Epithelial cell of proximal tubule (primary cell): ENCODE measurements around the gene TEFM. TPM values are rescaled to one million over a fixed set of nuclear protein-coding genes. Genes with fewer than 3 reads are reported as not detected.
A peak's percentile ranks its signal among the peaks of the same experiment; 100 is the strongest.

Experiments
- DNase-seq: peaks from one replicate; pipeline ENCODE4 v3.0.0-alpha.2; 2011; ENCODE audit warnings: low read depth
- H3K4me3 ChIP-seq: 2 replicates; pipeline ENCODE4 v1.5.1; 2011; ENCODE audit warnings: low read depth, mild to moderate bottlenecking, low read length
- total RNA-seq: library from RNA; depleted of rRNA; stranded (reverse); fragments of >200 nt; gene quantifications from 2 replicates; pipeline ENCODE4 v1.2.3, GENCODE V29; 2015
- TF ChIP-seq, protein P1 (sequence below): conservative IDR thresholded peaks from 2 replicates; pipeline ENCODE4 v1.5.1; 2012; ENCODE audit warnings: low read depth, mild to moderate bottlenecking, low read length

The TEFM gene, protein sequence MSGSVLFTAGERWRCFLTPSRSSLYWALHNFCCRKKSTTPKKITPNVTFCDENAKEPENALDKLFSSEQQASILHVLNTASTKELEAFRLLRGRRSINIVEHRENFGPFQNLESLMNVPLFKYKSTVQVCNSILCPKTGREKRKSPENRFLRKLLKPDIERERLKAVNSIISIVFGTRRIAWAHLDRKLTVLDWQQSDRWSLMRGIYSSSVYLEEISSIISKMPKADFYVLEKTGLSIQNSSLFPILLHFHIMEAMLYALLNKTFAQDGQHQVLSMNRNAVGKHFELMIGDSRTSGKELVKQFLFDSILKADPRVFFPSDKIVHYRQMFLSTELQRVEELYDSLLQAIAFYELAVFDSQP
- total RNA-seq = 7.8 and 14.5 TPM in 2 replicates

DNA sequence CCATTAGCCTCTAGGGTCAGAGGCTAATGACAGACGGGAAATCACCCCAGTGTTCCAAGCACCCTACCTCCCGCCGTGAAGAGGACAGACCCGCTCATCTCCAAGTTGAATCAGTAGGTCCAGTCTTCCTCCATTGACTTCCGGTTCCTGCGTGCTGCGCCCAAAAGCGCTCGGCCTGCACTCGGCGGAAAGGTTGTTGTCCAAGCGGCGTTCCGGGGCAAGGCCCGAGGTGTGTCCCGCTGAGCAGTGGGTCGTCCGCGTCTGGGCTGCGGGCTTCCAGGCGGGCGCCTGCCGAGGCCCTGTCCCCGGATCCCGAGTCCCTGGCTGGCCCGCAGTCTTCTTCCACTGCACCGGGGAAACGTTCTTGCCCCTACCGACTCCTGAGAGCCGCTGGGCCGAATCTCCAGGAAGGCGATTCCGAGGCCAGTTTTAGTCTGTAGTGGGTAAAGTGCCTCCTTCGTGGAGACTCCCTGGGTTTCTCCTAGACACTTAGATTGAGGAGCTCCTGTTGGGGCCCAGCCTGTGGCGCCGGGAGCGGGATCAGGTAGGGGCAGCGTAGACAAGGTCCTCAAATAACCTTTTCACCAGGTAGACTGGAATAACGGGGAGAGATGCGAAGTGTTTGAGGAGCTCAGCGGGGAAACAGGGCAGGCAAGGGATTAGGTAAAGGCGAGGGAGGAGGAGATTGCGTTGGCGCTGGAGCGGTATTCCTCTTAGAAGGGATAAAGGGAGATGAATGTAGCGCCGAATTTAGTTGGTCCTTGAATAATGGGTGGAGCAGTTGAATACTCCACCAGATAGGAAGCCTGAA lies at the start of gene TEFM:
TEFM (minus strand) TSS at position 138 of the 811 bp plus-strand sequence; CDS start at position 98, 40 bp downstream.
- peak; percentile 64 for DNase-seq
- peak within 1 kb of the TSS; percentile 99 for H3K4me3 ChIP-seq
- TF ChIP-seq, protein P1, sequence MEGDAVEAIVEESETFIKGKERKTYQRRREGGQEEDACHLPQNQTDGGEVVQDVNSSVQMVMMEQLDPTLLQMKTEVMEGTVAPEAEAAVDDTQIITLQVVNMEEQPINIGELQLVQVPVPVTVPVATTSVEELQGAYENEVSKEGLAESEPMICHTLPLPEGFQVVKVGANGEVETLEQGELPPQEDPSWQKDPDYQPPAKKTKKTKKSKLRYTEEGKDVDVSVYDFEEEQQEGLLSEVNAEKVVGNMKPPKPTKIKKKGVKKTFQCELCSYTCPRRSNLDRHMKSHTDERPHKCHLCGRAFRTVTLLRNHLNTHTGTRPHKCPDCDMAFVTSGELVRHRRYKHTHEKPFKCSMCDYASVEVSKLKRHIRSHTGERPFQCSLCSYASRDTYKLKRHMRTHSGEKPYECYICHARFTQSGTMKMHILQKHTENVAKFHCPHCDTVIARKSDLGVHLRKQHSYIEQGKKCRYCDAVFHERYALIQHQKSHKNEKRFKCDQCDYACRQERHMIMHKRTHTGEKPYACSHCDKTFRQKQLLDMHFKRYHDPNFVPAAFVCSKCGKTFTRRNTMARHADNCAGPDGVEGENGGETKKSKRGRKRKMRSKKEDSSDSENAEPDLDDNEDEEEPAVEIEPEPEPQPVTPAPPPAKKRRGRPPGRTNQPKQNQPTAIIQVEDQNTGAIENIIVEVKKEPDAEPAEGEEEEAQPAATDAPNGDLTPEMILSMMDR = no peak

DNA sequence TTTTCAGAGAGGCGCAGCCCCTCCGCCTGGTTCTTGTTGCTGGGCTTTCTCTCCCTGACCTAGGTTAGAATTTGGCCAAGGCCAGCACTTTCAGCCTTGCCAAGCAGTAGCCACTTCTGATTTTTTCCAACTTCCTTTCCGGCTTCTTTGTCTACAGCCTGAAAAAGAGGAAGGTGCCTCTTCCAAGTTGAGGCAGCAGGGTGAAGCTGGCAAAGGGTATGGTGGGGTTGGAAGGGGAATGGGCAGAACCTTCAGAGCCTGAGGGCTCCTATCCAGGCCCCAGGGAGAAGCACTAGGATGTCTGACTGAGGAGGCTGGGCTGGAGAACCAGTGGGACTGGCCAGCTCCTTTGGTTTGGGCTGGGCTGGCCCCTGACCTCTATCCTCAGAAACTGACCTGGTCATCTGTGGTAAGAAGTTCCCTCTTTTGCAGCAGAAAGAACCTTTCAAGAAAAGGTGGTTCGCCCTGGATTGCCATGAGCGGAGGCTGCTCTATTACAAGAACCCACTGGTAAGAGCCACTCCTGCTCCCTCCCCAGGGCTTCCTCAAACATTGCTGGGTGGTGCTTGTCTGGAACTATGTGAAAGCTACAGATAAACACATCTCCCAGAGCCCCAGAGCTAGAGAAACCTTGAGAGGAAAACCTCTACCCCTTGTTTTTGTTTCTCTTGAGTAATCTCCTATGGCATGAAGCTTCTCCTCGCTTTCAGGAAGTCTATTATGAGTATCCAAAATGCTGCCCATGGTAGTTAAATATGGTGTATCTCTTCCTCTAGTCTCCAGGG lies 48.2 kb upstream of the TEFM start:
- no peak overlapping the region for H3K4me3 ChIP-seq
- TF ChIP-seq, protein P1 = no peak
- no peak for DNase-seq

DNA sequence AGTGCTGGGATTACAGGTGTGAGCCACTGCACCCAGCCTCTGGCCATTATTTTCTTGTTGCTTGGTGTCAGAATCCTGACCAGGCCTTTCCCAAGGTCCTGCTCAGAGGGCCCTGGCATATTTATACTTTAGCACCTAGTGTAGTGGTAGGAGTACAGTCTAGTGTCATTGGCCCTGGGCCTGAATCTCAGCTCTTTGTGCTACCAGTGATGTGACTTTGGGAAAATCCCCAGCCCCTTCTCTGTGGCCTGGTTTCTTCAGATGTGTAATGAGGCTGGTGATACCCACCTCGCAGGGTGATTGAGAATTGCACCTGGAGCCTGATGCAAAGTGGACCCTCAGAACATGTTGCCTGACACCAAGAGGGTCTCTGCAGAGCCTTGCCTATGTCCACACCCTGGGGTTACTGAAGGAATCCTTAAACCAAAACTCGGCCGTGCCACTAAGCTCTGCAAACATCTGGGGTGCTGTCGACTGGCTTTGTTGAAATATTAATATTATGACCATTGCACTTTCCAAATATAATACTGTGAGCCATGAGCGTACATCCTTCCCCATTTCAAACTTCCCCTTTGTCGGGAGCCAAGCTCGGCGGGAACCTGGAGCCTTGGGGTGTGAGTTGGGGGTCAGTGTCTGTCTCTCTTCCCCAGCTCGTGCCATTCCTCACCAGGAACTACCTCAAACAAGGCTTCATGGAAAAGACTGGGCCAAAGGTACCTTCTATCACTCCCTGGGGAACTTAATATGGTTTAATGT lies 46.8 kb upstream of the TEFM start:
- DNase-seq = no peak
- TF ChIP-seq, protein P1 = no peak
- no peak overlapping the region for H3K4me3 ChIP-seq

DNA sequence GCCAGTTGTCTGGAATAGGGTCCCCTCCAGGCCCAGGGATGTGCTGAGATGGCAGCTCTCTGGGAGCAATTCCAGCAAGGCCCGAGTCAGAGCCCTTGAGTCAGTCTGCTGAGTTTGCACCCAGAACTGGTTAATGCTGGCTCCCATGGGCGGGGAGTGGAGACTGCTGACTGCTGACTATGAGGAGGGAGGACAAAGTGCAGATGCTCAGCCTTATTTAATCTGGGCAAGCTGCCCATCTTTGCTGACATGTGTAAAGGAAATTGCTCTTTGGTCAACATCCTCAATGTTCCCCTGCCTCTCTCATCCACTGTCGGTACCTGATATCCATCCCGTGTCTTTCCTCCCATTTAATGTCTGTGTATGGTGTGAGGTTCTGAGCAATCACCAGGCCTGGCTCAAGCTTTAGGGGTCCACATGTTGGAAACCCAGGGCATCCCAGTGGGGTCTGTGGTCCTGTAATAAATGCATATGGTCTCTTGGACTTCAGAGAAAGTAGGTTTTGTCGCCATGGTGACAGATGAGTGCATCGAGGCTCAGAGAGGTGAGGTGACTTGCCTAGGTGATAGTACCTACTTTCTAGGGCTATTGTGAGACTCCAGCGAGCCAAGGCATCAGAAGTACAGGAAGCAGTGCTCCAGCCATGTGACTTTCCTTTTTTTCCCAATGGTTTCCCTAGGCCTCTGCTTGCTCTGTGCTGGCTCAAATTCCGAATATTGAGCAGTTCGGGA lies 44.8 kb upstream of the TEFM start:
- TF ChIP-seq, protein P1 = no peak
- no peak overlapping the region for H3K4me3 ChIP-seq
- no peak for DNase-seq

DNA sequence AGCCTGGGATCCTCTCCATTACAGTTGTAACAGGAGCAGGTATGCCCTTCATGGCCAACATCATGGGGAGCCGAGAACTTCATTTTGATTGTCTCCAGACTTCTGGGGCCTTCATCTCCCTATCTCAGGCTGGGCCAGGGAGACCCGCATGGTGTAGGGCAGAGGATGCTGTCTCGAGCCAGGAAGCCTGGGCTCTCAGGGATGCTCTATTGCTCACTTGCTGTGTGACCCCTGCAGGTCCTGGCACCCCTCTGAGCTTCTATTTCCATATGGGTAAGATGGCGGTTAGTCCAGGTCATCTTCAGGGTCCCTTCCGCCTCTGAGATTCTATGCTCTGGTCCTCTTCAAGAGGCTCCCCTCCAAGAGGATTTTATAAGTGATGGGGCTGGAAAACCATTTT lies 44.2 kb upstream of the TEFM start:
- TF ChIP-seq, protein P1 = no peak
- no peak for DNase-seq
- no peak overlapping the region for H3K4me3 ChIP-seq
